Right lobe of liver (tissue), 4 donors: ENCODE results near the gene SLC34A3.

Experiments used
- CTCF ChIP-seq, 4 donors: fragments of 200-600 bp in 3 of 4; fragments of 450-650 bp in 1 of 4; IDR thresholded peaks; one replicate each; pipeline versions ENCODE4 v1.5.1 to v1.8.0; 2016 to 2022; ENCODE audit warnings: antibody characterized with exemption in 4 of 4, mild to moderate bottlenecking in 2 of 4
- POLR2A ChIP-seq: fragments of 450-650 bp; IDR thresholded peaks from one replicate; pipeline ENCODE4 v1.6.1; 2017; ENCODE audit warnings: antibody characterized with exemption, mild to moderate bottlenecking
- donor health status: DM: no; HTN: no; CAD: no.
- donor health status: DM: no; HTN: no; CAD: no.
- donor health status: DM: no; HTN: yes; CAD: no.

- no peak for TF ChIP-seq CTCF (IDR thresholded peaks at IDR 0.05)
- no peak for TF ChIP-seq POLR2A
Observed at GRCh38 chr9:137265496-137266161, 34.9 kb downstream of the SLC34A3 start.
